Esophagus mucosa (tissue), 1 donor: ENCODE data around the gene MKLN1. TPM values are rescaled to one million over a fixed set of nuclear protein-coding genes. Genes with fewer than 3 reads are reported as not detected.
A peak's percentile ranks its signal among the peaks of the same experiment; 100 is the strongest.
"Not testable (repeated sequence)": the region's sequence is repeated elsewhere in the genome, so short reads cannot be mapped to it uniquely, and the experiment has no call there.

Experiments
- ATAC-seq: fragments of 200-7000 bp; cut with Tn5 transposase; one replicate; pipeline ENCODE4 v1.9.1; 2020
- total RNA-seq: library from RNA; stranded (reverse); gene quantifications from one replicate; pipeline ENCODE4 v1.2.4, GENCODE V29; 2023
- donor health status: DM: yes; HTN: yes; CAD: no.

The MKLN1 gene
- total RNA-seq, 1 donor from 2014 or later: 26.7 TPM

DNA sequence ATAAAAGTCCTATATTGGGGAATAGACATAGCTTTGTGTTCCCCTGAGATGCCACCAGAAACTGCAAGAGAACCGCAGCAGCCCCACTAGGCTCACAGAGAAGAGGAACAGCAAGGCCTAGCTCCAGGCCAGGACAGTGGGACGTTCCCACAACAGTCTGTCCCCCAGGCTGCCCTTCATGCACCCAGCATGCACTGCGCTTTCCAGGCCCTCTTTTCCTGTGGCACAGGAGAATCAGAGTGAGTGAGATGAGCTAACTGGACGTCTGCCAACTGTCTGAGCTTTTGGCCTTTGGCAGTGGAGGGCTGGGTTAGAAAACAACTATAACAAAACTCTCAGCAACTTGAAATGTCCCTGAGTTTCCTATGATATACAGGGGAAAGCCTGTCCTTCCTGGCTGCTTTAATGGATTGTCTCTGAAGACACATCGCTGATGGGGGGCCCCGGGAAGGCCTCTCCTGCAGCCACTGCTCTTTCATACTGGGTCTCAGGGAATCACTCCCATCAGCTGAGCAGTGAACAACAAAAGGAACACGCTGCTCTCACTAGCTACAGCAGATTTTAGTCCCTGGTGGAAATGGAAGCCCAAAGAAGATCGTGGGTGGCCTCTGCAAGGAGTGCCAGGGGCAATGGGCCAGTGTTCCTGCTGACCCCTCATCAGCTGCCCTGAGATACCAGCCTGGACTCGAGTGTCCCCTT lies 175.3 kb downstream of the MKLN1 start:
- ATAC-seq: no peak

DNA sequence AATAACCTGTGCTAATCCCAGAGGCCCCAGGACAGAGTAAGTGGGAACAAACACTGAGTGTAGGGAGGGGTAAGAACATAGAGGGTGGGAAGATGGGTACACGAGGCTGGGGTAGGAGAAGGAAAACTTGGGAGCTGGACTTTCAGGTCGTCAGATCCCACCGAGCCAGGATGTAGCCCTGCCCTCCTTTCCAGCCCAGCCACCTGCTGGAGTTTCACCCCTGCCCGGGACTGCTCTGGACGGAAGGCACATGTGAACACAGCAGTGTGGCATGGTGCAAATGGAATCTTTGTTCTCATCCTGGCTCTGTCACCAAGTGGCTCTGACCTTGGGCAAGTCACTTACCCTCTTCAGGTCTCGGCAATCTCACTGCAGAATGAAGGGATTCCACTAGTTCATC lies 176.0 kb downstream of the MKLN1 start:
- no peak for ATAC-seq

DNA sequence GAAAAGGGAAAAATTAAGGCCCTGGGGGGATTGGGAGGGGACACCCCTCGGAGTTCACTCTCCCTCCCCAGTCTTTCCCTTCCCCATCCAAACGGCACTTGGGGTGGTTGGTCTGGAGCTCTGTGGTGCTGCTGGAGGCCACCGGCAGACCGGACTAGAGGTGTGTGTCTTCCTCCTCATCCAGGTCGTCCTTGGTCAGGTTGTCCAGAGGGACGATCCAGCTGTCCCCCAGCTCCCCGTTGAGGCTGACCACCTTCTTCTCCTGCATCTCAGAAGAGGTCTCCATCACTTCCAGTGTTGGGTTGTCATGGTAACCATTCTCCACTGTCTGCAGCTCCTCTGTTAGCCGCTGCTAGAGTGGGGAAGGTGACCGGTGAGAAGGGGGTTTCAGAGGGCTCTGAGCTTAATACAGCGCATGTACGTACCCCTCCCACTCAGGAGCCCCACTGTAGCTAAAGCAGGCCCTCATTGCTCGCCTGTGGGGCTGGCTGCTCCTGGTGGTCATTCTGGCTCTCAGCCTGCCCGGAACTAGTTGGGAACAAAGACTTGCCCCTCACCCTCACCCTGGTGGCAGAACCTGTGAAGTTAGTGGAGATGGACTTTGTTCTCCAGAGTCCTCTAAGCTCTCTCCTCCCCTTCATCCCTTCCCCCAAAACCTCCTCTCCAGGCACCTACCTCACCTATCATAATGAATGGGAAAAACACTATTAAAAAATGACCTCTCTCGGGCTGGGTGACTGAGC lies 176.7 kb downstream of the MKLN1 start:
- ATAC-seq: no peak

DNA sequence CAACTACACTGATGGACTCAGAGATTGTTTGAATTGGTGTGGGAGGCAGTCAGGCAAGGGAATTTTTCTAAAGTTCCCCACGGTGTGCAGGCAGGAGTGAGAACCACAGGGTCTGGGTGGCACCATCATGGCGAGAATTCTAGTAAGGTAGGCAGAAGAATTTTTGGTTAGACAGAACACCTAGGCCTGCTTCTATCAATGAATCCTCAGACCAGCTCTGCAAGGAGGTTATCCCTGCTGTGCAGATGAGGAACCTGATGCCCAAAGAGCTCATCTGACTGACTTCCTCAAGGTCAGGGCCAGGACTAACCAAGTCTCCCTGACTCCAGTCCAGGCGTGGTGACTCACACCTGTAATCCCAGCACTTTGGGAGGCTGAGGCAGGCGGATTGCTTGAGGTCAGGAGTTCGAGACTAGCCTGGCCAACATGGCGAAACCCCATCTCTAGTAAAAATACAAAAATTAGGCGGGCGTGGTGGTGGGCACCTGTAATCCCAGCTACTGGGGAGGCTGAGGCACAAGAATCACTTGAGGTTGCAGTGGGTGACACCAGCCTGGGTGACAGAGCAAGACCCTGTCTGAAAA lies 177.5 kb downstream of the MKLN1 start:
- not testable (repeated sequence) for ATAC-seq

DNA sequence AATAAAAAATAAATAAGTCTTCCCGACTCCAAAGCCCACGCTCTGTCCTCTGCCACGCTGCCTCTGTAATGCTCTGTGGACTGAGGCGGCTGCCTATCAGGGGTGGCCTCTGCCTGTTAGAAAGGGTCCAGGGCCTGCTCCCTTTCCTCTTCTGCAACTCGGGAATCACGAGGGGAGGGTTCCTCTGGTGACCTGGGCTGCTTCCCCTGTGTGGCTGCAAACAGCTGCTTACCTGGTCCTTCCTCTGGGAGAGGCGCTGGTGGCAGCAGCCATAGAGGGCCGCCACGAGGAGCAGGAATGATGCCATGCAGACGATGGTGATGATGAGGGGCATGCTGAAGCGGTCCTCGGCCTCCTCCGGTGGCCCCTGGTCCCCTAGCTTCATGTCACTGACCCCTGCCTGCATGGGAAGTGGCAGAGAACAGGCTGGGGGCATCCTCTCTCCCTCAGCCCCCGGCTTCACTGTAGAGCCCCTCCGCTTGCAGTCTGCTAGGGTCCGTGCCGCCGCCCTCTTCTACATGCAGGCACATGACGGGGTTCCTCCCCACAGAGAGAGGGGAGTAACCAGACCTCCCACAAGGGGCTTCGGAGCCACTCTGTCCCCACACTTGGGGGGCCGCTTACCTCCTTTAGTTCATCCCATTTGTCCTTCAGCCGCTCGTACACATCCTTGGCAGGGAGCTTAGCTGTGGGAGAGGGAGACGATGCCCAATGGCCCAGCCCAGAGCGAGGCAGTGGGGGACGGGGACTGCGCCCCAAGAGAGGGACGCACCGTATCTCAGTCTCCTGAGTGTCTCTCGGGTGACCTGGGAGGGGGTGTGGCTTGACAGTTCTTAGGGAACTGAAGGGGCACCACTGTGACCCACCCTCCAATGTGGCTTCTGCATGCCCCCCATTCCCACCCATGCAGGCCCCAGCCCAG lies 178.2 kb downstream of the MKLN1 start:
- no peak for ATAC-seq

DNA sequence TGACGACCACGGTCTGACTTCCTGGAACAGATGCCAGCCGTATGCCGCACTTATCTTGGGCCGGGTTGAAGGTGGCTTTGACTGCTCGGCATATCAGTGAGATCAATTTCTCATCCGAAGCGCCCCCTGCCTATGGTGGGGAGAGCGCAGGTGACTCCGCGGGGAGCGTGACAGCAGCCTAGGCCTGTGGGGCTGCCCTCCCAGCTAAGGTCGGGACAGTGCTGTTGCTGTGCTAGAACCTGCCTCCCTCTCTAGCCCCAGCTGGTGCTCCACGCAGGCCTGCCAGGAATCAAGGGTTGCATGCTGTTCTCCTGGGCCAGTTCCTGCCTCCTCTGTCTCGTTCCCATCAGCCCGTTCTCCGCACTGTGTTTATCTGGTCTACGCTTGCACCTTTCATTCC lies 178.9 kb downstream of the MKLN1 start:
- no peak for ATAC-seq

DNA sequence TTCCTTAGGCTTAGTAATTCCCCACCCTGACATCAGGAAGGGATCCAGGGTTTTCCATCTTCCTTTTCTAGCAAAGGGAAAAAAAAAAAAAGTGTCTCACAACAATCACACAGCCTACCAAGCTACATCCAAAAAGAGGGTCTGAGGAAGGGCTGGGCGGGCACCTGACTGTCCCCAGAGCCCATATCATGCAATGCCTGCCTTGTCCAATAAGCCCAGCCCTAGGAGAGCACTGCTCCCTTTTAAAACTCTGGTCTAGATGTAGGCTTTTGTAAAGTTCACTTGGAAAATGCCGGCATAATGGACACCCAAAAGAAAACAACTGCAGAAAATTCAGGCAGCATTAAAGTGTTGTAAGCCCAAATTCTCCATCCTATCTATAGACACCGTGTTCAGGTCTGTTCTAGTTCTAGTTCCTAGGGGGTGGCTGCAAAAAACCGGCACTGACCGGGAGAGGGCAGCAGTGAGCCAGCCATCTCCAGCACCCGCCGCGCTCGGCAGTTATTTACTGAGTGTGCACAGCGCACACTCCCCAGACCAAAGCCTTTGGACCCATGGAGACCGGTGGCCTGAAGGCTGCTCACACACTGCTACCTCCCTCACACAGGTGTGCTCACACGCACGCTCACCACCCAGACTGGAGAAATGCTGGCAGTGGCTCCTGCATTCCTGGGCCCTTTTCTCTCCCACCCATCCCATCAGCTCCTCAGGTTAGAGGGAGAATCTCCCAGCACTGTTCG lies 180.1 kb downstream of the MKLN1 start:
- peak; percentile 82 for ATAC-seq

DNA sequence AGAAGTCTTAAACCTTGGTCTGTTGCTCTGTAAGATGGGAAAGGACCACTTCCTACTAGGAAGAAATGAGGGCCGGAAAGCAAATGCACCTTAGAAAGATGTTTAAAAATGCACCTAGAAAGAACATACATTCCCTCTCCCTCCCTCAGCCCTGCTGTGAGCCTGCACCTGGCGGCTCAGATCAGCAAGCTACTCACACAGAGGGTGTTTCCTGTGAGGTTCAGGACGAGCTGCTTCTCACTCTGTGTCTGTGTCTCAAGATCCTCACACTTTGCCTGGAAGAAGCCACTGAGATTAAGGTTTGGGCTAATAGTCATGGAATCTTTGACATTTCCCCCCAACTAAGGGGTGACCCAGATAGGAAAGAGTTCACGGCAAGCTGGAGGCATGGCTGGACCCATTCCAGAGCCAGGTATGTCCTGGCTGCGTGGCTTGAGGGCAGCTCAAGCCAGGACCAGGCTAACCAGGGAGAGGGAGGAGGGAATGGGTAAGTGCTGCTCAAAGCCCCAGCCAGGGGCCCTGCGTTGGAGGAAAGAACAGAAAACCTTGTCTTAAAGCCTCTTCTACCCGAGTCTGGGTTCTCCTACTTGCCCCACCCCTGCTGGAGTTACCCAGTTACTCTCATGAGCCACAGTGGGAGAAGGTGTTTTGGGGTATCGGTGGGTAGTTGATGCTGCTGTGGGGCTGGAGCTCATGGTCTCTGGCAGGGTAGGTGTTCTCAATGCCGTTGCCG lies 181.2 kb downstream of the MKLN1 start:
- ATAC-seq: no peak

DNA sequence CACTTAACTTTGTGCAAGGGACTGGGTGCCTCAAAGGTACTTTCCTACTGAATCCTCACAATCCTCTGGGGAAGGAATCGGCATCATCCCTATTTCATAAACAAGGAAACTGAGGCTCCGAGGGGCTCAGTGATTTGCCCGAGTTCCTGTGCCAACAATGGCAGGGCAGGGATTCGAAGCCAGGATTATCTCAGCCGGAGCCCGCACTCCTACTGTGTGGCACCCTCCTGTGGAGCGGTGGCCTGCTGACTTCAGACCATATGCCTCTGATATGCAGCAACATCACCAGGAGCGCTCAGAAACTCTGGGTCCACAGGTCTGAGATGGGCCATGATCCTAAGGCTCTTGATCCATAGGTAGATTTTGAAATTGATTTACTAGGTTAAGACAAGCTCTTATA lies 182.1 kb downstream of the MKLN1 start:
- no peak for ATAC-seq

DNA sequence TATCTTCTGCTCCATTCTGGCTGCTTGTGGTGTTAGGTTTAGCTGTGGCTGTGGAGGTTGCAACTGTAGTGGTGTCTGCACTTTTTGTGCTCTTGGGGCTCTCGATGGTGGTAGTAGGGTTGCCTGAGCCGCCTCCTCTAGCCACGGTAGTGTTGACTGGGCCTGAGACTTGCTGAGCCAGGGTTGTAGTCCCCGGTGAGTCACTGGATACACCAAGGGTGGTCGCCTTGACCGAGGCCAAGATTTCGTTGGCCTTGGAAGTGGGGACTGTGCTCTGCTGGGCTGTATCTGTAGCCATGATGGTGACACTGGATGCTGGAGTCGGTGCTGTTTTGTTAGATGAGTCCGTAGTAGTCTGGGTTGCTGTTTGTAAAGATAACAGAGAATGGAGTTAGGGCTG lies 183.4 kb downstream of the MKLN1 start:
- no peak for ATAC-seq

DNA sequence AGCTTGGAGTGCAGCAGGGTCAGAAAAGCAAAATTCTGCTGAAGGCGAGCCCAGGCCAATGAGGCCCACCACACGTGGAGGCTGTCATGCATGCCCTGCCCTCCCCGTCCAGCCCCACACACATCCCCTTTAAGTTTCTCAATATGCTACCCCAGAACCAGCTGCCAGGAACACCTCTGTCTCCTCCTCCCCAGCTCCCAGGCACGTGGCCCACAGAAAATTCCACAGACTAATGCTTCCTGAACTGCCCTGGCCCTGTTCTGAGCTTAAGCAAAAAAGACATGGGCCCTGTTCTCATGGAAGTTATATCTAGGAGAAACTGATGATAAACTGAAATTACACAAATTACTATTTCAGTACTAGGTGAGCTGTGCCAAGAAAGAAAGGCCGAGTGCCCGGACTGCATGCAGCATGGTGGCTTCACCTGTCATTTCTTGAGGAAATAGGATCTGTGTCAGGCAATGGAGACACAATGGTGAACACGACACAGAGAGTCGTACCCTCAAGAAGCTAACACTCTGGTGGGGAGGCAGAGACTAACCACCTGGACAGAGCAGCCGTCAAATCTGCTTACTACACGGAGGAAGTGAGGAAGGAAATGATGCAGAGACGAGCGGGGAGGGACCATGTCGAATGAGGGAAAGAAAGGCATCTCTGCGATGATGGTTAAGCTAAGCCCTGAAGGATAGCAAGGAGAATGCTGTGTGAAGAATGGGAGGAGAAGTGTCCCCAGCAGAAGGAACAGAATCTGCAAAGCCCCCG lies 184.3 kb downstream of the MKLN1 start:
- no peak for ATAC-seq

DNA sequence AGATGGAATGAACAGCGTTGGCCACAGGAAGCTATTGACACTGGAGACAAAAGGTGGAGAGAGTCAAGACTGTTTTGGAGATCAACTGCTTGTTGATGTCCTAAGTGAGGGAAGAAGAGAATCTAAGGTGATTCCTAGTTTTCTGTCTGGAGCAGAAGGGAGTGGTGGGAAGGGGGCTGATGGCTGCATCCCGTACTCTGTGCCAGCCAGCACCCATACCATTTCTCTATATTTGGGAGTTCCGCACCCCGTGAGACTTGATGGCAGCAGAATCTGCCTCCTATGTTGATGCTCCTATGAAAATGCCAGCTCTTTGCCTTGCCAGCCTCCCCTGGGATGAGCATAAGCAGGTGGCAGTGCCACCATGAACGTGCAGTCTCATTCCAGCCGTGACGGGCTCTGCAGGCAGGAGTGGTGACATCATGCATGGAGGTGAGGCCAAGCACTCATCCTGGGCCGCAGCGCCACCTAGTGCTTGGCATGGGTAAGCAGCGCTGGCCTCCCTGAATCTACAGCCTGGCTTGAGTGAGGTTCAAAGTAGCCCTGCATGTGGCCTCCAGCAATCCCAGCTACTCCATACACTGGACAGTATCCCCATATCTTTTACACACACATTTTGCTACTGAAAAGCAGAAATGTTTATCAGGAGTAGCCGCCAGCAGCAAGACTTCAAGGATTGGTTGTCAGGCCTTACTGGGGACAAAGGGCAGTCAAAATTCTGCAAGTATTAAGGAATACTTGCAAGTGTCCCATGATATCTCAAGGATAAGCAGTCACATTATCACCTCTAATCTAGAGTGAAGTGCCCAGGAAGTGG lies 185.8 kb downstream of the MKLN1 start:
- peak; percentile 98 for ATAC-seq

DNA sequence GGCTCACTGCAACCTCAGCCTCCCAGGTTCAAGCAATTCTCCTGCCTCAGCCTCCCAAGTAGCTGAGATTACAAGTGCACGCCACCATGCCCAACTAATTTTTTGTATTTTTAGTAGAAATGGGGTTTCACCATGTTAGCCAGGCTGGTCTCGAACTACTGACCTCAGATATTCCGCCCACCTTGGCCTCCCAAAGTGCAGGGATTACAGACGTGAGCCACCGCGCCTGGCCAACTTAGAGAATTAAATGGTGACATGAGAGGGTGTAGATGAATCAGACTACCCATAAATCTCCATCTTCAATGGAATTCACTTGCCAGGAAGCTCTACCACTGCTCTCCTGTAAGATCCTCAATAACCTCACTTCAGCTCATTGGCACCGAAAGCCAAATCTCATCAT lies 187.8 kb downstream of the MKLN1 start:
- ATAC-seq: not testable (repeated sequence)

DNA sequence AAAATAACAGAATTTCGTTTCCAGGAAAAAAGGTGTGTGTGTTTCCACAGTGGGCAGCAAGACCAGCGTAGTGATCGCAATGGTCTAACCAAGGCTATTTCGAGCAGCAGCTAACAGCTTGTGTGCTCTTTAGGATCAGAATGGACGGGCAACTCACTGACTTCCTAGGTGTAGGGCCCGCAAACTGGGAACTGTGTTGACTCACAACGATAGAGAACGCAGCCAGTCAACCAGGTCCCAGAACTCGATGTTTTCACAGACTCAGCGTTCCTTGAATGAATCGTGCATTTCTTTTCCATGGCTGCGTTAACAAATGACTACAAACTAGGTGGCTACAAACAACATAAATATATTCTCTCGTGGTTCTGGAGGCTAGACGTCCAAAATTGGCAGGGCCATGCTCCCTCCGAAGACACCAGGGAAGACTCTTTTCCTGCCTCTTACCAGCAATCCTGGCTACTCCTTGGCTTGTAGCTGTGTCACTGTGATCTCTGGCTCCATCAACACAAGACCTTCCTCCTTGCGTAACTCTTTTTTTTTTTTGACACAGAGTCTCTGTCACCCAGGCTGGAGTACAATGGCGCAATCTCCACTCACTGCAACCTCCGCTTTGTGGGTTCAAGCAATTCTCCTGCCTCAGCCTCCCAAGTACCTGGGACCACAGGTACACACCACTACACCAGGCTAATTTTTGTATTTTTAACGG lies 189.7 kb downstream of the MKLN1 start:
- ATAC-seq: no peak

DNA sequence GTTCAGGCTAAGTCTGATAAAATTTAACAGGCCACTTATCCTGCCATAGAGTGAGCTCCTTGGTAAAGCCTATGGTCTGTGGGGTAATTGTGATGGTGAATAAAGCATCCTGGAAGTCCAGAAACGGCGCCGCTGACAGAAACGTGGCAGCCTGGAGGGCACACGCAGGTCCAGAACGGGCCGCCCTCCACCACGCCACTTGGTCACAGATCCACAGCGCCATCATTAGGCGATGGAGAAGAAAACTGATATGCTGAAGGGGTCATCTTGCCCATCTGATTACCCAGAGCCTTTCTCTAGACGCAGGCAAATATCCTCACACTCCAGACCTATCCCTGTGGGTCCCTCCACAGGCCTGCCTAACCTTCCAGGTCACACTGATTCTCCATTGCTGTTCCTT lies 190.9 kb downstream of the MKLN1 start:
- ATAC-seq: no peak

DNA sequence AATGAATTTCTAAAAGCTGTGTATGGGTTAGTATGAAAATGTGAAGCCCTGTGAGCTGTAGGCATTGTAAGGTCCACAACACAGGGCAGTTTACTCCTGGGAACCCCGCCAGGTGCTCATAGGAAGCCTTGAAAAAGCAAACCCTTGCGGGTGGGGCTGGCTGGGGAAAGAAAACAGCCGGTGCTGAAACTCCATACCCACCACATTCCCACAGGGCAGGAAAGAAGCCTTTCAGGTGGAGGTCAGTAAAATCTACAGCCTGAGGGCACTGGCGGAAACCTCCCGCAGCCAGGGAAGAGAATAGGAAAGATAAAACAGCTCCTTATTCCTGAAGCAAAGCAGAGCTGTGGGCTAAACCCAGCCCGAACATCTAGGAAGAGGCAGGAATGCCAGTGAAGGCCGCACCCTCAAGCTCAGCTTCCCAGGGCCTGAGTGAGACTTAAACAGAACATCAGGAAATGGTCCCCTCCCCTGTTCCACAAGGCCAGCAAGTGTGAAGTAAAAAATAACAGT lies 194.0 kb downstream of the MKLN1 start:
- ATAC-seq: peak; percentile 20

DNA sequence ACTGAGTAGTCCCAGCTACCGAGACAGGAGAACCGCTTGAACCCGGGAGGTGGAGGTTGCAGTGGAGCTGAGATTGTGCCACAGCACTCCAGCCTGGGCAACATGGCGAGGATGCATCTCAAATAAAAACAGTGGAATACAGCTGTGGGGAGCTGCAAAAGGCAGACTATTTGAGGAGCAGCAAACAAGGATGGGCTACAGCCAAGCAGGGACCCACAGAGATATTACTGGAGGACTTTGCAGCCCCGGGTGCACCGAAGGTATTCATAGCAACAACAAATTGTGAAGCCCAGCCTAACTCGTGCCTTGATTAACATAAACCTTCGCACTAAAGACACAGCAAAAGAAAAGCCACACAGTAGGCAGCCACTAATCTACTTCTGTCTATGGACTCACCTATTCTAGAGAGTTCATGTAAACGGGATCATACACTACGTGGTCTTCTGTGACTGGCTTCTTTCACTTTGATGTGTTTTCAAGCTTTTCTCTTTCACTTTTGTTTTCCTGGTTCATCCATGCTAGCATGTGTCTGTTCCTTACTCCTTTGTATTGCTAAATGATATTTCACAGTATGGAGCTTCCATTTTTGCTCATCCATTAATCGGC lies 194.8 kb downstream of the MKLN1 start:
- no peak for ATAC-seq

DNA sequence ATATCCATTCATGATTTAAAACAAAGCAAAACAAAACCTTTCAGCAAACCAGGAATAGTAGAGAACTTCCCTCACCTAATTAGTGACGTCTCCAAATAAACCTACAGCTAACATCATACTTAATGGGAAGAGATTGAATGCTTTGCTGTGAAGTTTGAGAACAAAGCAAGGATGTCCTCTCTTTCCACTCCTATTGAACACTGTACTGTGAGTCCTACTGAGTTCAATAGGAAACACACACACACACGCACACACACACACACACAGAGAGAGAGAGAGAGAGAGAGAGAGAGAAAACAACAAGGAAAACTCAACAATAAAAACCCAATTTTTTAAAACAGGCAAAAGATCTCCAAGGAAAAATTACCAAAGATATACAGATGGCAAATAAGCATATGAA lies 196.4 kb downstream of the MKLN1 start:
- ATAC-seq: no peak
